GM23338 (cell line): ENCODE measurements around the gene COTL1. TPM values are rescaled to one million over a fixed set of nuclear protein-coding genes. Genes with fewer than 3 reads are reported as not detected.

Experiments used
- ATAC-seq: fragments of 200-7000 bp; cut with Tn5 transposase; 3 replicates; pipeline ENCODE4 v1.9.1; 2020
- DNase-seq: peaks from one replicate; pipeline ENCODE4 v3.0.0-alpha.2; 2015; ENCODE audit warnings: low spot score
- H2AFZ ChIP-seq: fragments of 200-600 bp; sonication (generic); 2 replicates; pipeline ENCODE4 v1.8.0; 2016; ENCODE audit warnings: antibody characterized with exemption, mild to moderate bottlenecking, moderate library complexity
- H3F3A ChIP-seq: fragments of 200-600 bp; sonication (generic); replicated peaks from 2 replicates; pipeline ENCODE4 v1.8.0; 2017; ENCODE audit warnings: antibody characterized with exemption, mixed run types, low read depth
- H3K27ac ChIP-seq: fragments of 200-600 bp; sonication (generic); 2 replicates; pipeline ENCODE4 v1.6.1; 2016; ENCODE audit warnings: low read depth
- H3K27me3 ChIP-seq: fragments of 200-600 bp; sonication (generic); 2 replicates; pipeline ENCODE4 v1.8.0; 2016; ENCODE audit warnings: mild to moderate bottlenecking, mixed run types, moderate library complexity; ENCODE audit not compliant: insufficient read depth
- H3K36me3 ChIP-seq: fragments of 200-600 bp; sonication (generic); 2 replicates; pipeline ENCODE4 v1.8.0; 2016; ENCODE audit warnings: mild to moderate bottlenecking; ENCODE audit not compliant: insufficient read depth
- H3K4me1 ChIP-seq: fragments of 200-600 bp; sonication (generic); 2 replicates; pipeline ENCODE4 v1.8.0; 2016; ENCODE audit warnings: mild to moderate bottlenecking, moderate library complexity; ENCODE audit not compliant: insufficient read depth
- H3K4me2 ChIP-seq: fragments of 200-600 bp; sonication (generic); 2 replicates; pipeline ENCODE4 v1.7.1; 2017; ENCODE audit warnings: mixed run types
- H3K4me3 ChIP-seq: fragments of 200-600 bp; sonication (generic); 2 replicates; pipeline ENCODE4 v1.6.1; 2016; ENCODE audit warnings: mixed run types
- H3K79me2 ChIP-seq: fragments of 200-600 bp; sonication (generic); replicated peaks from 2 replicates; pipeline ENCODE4 v1.8.0; 2017; ENCODE audit warnings: mild to moderate bottlenecking; ENCODE audit not compliant: insufficient read depth
- H3K9me2 ChIP-seq: fragments of 200-600 bp; sonication (generic); 2 replicates; pipeline ENCODE4 v1.8.0; 2017; ENCODE audit not compliant: insufficient read depth
- H4K20me1 ChIP-seq: fragments of 200-600 bp; sonication (generic); replicated peaks from 2 replicates; pipeline ENCODE4 v1.8.0; 2017; ENCODE audit warnings: mild to moderate bottlenecking; ENCODE audit not compliant: insufficient read depth
- H3K27ac Mint-ChIP-seq: 2 replicates; pipeline ENCODE4 v1.8.0; 2020; ENCODE audit warnings: inconsistent platforms, mild to moderate bottlenecking, moderate library complexity, mixed read lengths
- H3K27me3 Mint-ChIP-seq: 3 replicates; pipeline ENCODE4 v1.8.0; 2022; ENCODE audit warnings: low read depth, mild to moderate bottlenecking, moderate library complexity, mixed read lengths, inconsistent platforms; ENCODE audit not compliant: insufficient read depth, poor library complexity
- H3K36me3 Mint-ChIP-seq: 3 replicates; pipeline ENCODE4 v1.8.0; 2021; ENCODE audit warnings: low read depth, mild to moderate bottlenecking, inconsistent platforms, moderate library complexity, mixed read lengths
- H3K4me1 Mint-ChIP-seq: 3 replicates; pipeline ENCODE4 v1.8.0; 2020; ENCODE audit warnings: mild to moderate bottlenecking, inconsistent platforms, mixed read lengths
- H3K4me3 Mint-ChIP-seq: 3 replicates; pipeline ENCODE4 v1.8.0; 2021; ENCODE audit warnings: moderate library complexity, mild to moderate bottlenecking, inconsistent platforms, mixed read lengths
- H3K9me3 Mint-ChIP-seq: 3 replicates; pipeline ENCODE4 v1.8.0; 2020; ENCODE audit warnings: moderate library complexity, mild to moderate bottlenecking, inconsistent platforms, mixed read lengths
- CREB1 ChIP-seq: fragments of 250-450 bp; sonication (Bioruptor Pico); IDR thresholded peaks from 2 replicates; pipeline ENCODE4 v1.5.0; 2020; ENCODE audit warnings: low read depth, mild to moderate bottlenecking, moderate library complexity
- EZH2 ChIP-seq: fragments of 200-600 bp; sonication (generic); IDR thresholded peaks from one replicate; pipeline ENCODE4 v1.8.0; 2017; ENCODE audit warnings: antibody characterized with exemption, mild to moderate bottlenecking, low read depth; ENCODE audit not compliant: unreplicated experiment
- EZH2phosphoT487 ChIP-seq: fragments of 200-600 bp; sonication (generic); IDR thresholded peaks from one replicate; pipeline ENCODE4 v1.8.1; 2018; ENCODE audit warnings: antibody characterized with exemption; ENCODE audit not compliant: unreplicated experiment
- NANOG ChIP-seq: IDR thresholded peaks from 2 replicates; pipeline ENCODE4 v1.6.1; 2016; ENCODE audit warnings: antibody characterized with exemption, borderline replicate concordance
- STAT1 ChIP-seq: IDR thresholded peaks from one replicate; pipeline ENCODE4 v1.6.1; 2016; ENCODE audit warnings: antibody characterized with exemption; ENCODE audit not compliant: unreplicated experiment
- ZNF331 ChIP-seq: fragments of 250-450 bp; sonication (Bioruptor Pico); IDR thresholded peaks from 2 replicates; pipeline ENCODE4 v1.5.0; 2020; ENCODE audit warnings: low read depth, mild to moderate bottlenecking, moderate library complexity
- polyA plus RNA-seq: library from polyadenylated mRNA; unstranded; fragments of >200 nt; fragmentation: Nextera tagmentation; extraction: Ambion mirVana; gene quantifications from 2 replicates; pipeline ENCODE4 v1.2.1, GENCODE V29; 2016
- total RNA-seq: library from RNA; depleted of rRNA; stranded (reverse); fragments of >200 nt; shearing (Covaris generic); gene quantifications from 2 replicates; pipeline ENCODE4 v1.2.3, GENCODE V29; 2014
- TF ChIP-seq, protein P1 (sequence below): IDR thresholded peaks from one replicate; pipeline ENCODE4 v1.6.1; 2018; ENCODE audit warnings: antibody characterized with exemption; ENCODE audit not compliant: unreplicated experiment
- TF ChIP-seq, protein P2 (sequence below), 2 experiments: fragments of 200-600 bp in 1 of 2; sonication (generic) in 1 of 2; conservative IDR thresholded peaks; 2 replicates each; pipeline versions ENCODE4 v1.5.1 to v1.6.1; 2016 to 2017; ENCODE audit warnings: antibody characterized with exemption in 2 of 2, low read depth in 2 of 2, mild to moderate bottlenecking in 2 of 2, moderate library complexity in 1 of 2

The COTL1 gene
- total and polyA plus RNA-seq, 2 experiments from 2014 or later = 117 to 166 TPM

DNA sequence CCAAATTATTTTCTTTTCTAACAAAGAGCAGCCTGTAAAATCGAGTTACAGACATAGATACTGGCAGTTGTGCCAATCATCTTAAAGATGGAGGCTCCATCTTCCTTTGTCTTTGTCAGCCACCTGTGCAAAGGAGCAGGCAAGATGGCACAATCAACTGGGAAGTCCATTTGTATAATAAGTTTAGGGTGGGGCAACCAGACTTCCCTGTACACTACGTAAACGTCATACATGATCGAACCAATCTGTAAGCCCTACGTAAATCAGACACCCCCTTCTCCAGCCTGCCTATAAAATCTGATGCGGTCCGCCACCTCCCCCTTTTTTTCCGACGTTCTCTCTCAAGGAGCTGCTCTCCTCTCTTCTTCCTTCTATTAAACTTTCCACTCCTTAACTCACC, 82.0 kb downstream of the COTL1 start:
- peaks cover 6% of the 10 kb centered on the region for H3K27me3 Mint-ChIP-seq
- Histone ChIP-seq H3F3A (no peaks in the 10 kb centered on the region; the same call in 1 of the 2 replicates), H2AFZ (peak overlapping the region; percentile 95), H3K4me2 (peak overlapping the region; percentile 66), H3K4me1 (peaks cover 25% of the 10 kb centered on the region), H3K4me3 (no peak overlapping the region), H3K36me3 (no peaks in the 10 kb centered on the region), H3K27ac (no peak overlapping the region), H4K20me1 (no peaks in the 10 kb centered on the region), H3K79me2 (no peaks in the 10 kb centered on the region), H3K27me3 (no peaks in the 10 kb centered on the region), H3K9me2 (peaks cover 4% of the 10 kb centered on the region)
- TF ChIP-seq NANOG = no peak
- TF ChIP-seq, protein P1, sequence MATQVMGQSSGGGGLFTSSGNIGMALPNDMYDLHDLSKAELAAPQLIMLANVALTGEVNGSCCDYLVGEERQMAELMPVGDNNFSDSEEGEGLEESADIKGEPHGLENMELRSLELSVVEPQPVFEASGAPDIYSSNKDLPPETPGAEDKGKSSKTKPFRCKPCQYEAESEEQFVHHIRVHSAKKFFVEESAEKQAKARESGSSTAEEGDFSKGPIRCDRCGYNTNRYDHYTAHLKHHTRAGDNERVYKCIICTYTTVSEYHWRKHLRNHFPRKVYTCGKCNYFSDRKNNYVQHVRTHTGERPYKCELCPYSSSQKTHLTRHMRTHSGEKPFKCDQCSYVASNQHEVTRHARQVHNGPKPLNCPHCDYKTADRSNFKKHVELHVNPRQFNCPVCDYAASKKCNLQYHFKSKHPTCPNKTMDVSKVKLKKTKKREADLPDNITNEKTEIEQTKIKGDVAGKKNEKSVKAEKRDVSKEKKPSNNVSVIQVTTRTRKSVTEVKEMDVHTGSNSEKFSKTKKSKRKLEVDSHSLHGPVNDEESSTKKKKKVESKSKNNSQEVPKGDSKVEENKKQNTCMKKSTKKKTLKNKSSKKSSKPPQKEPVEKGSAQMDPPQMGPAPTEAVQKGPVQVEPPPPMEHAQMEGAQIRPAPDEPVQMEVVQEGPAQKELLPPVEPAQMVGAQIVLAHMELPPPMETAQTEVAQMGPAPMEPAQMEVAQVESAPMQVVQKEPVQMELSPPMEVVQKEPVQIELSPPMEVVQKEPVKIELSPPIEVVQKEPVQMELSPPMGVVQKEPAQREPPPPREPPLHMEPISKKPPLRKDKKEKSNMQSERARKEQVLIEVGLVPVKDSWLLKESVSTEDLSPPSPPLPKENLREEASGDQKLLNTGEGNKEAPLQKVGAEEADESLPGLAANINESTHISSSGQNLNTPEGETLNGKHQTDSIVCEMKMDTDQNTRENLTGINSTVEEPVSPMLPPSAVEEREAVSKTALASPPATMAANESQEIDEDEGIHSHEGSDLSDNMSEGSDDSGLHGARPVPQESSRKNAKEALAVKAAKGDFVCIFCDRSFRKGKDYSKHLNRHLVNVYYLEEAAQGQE = no peak
- H3K27ac Mint-ChIP-seq = no peak overlapping the region
- H3K36me3 Mint-ChIP-seq = peaks cover 3% of the 10 kb centered on the region; the same call in 1 of the 3 replicates
- no peak overlapping the region; the same call in 2 of the 3 replicates for H3K4me3 Mint-ChIP-seq
- ATAC-seq = no peak
- DNase-seq = no peak
- no peaks in the 10 kb centered on the region; the same call in 1 of the 3 replicates for H3K9me3 Mint-ChIP-seq
- peaks cover 36% of the 10 kb centered on the region for H3K4me1 Mint-ChIP-seq

DNA sequence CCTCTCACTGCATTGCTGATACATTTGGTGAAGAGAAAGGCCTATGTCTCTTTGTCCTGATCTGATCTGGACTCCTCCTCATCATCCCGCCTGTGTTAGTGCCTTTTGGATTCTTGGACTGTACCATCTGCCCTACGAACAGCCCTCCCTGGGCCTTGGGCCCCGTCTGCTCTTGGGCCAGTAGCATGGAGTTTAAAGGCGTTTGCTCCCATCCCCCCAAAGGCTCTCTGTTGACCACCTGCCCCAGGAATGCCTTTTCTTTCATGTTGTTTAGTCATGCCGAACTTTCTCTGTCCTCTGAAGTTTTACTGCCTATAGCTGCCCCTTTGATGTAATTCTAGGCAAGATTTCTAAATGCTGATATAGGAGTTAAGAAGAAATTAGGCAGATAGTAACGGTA, 82.5 kb downstream of the COTL1 start:
- ATAC-seq = peak; percentile 8; the same call in 2 of the 3 replicates
- H3K27ac Mint-ChIP-seq = 0 out of 2 replicates have a peak overlapping the region, but pooled peaks have one; percentile 16
- H3K4me1 Mint-ChIP-seq = peaks cover 36% of the 10 kb centered on the region
- peaks cover 25% of the 10 kb centered on the region for H3K4me1 ChIP-seq
- H3K9me3 Mint-ChIP-seq = peaks cover 2% of the 10 kb centered on the region; the same call in 2 of the 3 replicates
- H3K27ac ChIP-seq = 0 out of 2 replicates have a peak overlapping the region, but pooled peaks have one; percentile 47
- no peaks in the 10 kb centered on the region for H3K27me3 ChIP-seq
- peaks cover 4% of the 10 kb centered on the region; the same call in 2 of the 3 replicates for H3K36me3 Mint-ChIP-seq
- H3K4me3 ChIP-seq = no peak overlapping the region
- H3F3A ChIP-seq = no peaks in the 10 kb centered on the region; the same call in 1 of the 2 replicates
- H4K20me1 ChIP-seq = no peaks in the 10 kb centered on the region
- H3K4me3 Mint-ChIP-seq = no peak overlapping the region
- peak; percentile 69 for DNase-seq
- H3K79me2 ChIP-seq = no peaks in the 10 kb centered on the region
- peak overlapping the region; percentile 66 for H3K4me2 ChIP-seq
- H2AFZ ChIP-seq = no peak overlapping the region; the same call in 1 of the 2 replicates
- H3K9me2 ChIP-seq = peaks cover 4% of the 10 kb centered on the region
- peaks cover 10% of the 10 kb centered on the region for H3K27me3 Mint-ChIP-seq
- H3K36me3 ChIP-seq = no peaks in the 10 kb centered on the region
- no peak for TF ChIP-seq CREB1
- TF ChIP-seq EZH2 = no peak
- TF ChIP-seq, protein P1 = no peak
- no peak for TF ChIP-seq STAT1
- TF ChIP-seq NANOG = no peak
- no peak for TF ChIP-seq ZNF331
- TF ChIP-seq EZH2phosphoT487 = no peak
- TF ChIP-seq, protein P2, sequence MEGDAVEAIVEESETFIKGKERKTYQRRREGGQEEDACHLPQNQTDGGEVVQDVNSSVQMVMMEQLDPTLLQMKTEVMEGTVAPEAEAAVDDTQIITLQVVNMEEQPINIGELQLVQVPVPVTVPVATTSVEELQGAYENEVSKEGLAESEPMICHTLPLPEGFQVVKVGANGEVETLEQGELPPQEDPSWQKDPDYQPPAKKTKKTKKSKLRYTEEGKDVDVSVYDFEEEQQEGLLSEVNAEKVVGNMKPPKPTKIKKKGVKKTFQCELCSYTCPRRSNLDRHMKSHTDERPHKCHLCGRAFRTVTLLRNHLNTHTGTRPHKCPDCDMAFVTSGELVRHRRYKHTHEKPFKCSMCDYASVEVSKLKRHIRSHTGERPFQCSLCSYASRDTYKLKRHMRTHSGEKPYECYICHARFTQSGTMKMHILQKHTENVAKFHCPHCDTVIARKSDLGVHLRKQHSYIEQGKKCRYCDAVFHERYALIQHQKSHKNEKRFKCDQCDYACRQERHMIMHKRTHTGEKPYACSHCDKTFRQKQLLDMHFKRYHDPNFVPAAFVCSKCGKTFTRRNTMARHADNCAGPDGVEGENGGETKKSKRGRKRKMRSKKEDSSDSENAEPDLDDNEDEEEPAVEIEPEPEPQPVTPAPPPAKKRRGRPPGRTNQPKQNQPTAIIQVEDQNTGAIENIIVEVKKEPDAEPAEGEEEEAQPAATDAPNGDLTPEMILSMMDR (conservative IDR thresholded peaks at IDR 0.05; ENCODE audit: low read depth in 2 of 2) = no peak
